Activated T-cell treated with anti-CD3 and anti-CD28 coated beads for 1 hour (primary cell): ENCODE results near the gene RBM17.
"Not testable (repeated sequence)": the region's sequence is repeated elsewhere in the genome, so short reads cannot be mapped to it uniquely, and the experiment has no call there.

Experiments
- DNase-seq: peaks from one replicate; pipeline ENCODE4 v3.0.0-alpha.2; 2020; ENCODE audit warnings: low read depth

RBM17 gene

GRCh38 chr10:6136215-6137201, 47.7 kb downstream of the RBM17 start:
- DNase-seq, result no peak

- DNase-seq, result no peak
Observed at GRCh38 chr10:6138456-6138855, 49.6 kb downstream of the RBM17 start.

DNA sequence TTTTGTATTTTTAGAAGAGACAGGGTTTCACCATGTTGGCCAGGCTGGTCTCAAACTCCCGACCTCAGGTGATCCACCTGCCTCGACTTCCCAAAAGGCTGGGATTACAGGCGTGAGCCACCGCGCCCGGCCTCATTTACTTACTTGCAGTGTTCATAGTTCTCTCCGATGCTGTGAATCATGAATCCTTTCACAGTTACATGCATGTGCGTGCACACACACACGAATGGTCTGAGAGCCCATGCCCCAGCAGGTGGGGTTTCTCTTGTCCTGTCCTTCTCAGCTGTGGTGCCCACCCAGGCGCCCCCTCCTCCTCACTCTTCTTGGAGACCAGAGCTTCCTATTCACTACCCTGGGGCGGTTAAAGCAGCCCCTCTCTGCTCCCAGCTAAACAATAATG, 50.6 kb downstream of the RBM17 start:
- DNase-seq, result no peak

- DNase-seq, result no peak
Observed at GRCh38 chr10:6140141-6140841, 51.5 kb downstream of the RBM17 start.

DNA sequence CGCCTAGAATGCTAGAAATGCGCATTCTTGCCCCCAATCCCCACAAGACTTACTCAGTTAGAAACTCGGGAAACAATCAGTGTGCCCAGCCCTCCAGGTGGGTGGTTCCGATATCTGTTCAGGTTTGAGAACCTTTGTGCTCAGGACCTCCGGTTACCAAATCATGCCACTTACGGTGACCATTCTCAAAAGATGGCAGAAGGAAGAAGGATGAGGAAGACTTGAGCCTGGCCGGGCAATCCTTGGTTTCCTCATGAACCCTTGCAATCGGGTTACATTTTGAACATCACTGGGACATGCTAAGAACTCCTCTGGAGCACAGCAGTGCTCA, 52.1 kb downstream of the RBM17 start:
- DNase-seq, result no peak

DNA sequence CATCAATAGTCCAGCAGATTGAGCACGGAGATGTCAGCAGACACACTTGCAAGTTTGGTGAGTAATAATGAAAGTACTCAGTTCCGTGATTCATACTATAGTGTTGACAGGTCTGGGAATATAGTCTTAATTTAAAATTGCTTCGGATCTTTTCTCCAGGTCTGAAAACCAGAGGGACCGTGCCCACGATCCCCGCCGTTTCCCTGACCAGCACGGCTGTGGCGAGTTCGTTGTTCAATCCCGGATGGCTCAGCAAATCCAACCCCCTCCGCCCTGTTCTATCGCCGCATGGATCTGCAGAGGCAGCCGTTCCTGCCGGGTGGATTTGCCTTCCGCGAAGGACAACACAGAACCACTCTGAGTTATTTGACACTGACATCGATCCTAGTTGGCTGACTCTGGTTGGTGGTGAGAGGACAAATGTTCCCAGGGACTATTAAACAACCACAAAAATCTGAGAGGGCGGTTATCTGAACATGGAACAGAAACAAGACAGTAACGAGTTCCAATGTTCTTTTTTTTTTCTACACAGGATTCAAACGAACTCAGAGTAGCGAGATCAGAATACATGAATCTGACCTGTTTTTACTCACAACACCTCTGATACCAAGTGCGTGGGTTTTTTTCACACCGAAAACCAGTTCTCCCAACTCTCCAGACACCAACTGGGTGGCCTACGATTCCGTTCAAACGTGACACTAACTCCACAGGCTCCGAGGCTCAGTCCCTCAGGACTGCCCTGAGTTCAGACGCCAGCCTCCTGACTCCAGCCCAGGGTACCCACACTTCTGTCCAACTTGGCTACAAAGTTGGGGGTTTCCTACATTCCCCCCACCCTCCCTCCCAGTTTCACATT, 52.7 kb downstream of the RBM17 start:
- DNase-seq, result no peak

DNA sequence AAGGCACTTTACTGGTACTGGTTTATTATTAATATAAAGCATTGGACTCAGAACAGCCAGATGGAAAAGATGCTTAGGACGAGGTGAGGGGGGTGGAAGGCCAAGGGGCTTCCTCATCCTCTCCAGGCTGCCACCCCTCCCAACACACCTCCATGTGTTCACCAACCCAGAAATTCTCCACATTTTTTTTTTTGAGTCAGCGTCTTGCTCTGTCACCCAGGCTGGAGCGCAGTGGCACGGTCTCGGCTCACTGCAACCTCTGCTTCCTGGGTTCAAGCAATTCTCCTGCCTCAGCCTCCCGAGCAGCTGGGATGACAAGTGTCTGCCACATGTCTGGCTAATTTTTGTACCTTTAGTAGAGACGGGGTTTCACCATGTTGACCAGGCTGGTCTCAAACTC, 53.4 kb downstream of the RBM17 start:
- DNase-seq, result not testable (repeated sequence)

GRCh38 chr10:6142644-6143043, 53.8 kb downstream of the RBM17 start:
- DNase-seq, result no peak

DNA sequence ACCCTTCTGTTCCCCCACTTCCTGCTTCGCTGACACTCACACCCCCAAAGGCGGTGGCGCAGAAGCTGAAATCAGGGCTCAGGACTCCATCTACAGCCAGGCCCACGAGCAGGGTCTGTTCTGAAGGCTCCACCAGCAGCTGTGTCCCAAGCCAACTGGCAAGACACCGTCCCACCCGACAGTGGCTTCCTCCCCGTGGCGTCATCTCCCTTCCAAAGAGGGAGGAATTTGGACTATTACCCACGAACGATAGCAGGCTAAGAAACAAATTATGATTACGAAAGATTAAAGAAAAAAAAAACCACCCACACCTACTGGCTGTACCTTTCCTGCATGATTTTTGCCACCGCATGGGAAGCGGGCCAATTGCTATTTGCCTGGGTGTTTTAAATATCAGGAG, 54.3 kb downstream of the RBM17 start:
- DNase-seq, result no peak

GRCh38 chr10:6144406-6145165, 55.8 kb downstream of the RBM17 start:
- DNase-seq, result peak; percentile 80

DNA sequence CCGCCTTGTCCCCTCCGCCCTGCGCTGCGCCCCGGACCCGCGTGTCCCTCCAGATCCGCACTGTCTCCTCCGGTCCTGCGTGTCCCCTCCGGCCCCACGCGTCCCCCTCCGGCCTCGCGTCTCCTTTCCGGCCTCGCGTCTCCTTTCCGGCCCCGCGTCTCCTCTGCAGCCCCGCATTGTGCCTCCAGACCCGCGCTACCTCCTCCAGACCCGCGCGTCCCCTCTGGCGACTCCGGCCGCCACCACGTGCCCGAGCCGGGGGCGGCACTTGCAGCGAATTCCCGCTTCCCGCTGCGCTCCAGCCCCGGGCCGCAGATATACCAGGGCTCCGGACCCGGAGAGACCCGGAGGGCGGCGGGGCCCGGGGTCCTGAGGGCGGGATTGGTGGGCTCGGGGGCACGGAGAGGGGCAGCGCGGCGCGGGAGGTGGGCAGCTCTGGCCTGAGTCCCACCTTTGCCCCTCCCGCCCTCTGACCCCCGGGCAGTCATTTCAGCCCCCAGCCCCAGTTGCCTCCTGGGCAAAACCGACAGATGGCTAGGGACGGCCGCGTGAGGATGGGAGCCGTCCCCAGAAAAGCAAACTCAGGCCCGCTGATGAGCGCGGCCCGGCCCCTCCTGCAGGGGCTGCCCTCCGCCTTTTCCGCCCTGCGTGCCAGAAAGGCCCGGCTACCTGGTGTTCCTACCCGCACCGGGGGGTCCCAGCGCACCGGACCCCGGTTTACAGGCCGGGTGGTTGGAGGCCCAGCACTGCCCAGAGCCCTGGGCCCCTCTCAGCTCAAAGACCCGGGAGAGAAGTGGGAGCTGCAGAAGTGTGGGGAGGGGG, 56.5 kb downstream of the RBM17 start:
- DNase-seq, result no peak

GRCh38 chr10:6146013-6146785, 57.4 kb downstream of the RBM17 start:
- no peak for DNase-seq

GRCh38 chr10:6146921-6147320, 58.1 kb downstream of the RBM17 start:
- DNase-seq, result no peak

- DNase-seq, result no peak
Observed at GRCh38 chr10:6148251-6148701, 59.4 kb downstream of the RBM17 start.

DNA sequence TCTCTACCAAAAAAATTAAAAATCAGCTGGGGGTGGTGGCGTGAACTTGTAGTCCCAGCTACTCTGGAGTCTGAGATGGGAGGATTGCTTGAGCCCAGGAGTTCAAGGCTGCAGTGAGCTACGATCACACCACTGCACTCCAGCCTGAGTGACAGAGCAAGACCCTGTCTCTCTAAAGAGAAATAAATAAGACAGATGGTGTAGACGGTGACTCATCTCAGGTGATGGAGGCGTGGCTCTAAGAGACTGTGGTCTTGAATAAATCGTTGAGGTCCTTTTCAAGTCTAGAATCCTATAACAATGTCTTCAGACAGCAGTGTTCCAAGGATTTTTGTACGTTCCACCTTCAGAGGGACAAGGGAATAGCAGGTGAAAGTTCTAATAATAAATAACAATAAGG, 60.1 kb downstream of the RBM17 start:
- no peak for DNase-seq

DNA sequence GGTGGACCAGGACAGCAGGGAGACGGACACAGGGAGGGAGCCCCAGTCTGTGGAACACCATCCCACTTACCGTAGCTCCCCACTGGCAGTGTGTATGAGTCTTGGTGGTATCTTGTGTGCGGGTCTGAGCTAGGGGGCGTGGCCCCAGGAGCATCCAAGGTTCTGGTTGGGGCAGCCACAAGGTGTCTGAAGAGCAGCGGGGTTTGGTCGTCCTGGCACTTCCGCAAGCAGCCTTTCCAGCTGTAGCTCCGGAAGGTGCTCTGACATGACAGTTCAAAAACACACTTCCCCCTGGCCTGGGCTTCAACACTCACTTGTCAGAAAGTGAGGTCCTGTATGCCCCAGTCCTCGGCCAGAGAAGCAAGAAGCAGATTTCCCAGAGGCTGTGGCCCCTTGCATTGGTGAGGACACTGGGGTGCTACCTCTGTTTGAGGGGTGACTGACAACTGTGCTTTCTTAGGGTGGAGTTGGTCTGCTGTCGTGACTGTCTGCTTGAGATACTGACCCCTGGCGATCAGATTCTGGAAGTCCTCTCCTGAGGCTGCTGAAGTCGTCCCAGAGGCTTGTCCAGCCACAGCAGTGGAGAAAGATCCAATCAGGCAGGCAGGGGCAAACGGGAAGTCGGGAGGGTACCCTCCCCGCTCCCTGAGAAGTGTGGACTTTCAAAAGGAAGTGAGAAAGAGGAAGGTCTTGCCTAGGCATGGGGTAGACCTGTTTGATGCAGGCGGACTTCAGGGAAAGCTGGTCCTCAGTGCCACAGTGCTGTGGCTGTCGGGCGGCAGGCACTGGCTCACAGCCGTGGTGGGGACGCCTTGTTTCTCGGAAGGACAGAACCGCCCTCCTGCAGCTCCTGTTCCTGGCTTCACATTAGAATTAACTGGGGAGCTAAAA, 62.5 kb downstream of the RBM17 start:
- DNase-seq, result peak; percentile 28

GRCh38 chr10:6153845-6154244, 65.0 kb downstream of the RBM17 start:
- DNase-seq, result no peak

DNA sequence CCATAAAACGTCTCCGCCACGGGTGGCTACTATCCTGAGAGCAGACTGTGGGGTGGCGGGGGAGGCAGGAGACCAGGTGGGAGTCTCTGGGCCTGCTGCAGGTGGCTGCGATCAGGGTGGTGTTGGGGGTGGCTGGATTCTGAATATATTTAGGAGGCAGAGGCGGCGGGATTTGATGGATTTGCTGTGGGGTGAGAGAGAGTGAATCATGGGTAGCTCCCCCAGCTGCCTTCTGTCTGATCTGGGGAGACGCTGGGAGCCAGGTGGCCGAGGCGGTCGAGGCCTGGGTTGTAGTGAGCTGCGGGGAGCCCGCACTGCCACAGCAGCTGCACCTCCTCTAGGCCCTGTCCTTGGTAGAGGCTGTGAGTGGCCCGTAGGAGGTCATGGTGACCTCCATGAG, 65.7 kb downstream of the RBM17 start:
- no peak for DNase-seq

- DNase-seq, result no peak
Observed at GRCh38 chr10:6158276-6158675, 69.4 kb downstream of the RBM17 start.
